ENCODE data around the gene PDE6H. TPM values are rescaled to one million over a fixed set of nuclear protein-coding genes. Genes with fewer than 3 reads are reported as not detected.
A peak's percentile ranks its signal among the peaks of the same experiment; 100 is the strongest.

Gene PDE6H
- total RNA-seq, 1 donor from 2014 or later = not detected

- DNase-seq (ENCODE audit: low spot score in 2 of 2) = no peak
- FAIRE-seq = no peak
These were observed 21.7 kb upstream of the PDE6H start for GRCh38 chr12:14950982-14951746.

DNA sequence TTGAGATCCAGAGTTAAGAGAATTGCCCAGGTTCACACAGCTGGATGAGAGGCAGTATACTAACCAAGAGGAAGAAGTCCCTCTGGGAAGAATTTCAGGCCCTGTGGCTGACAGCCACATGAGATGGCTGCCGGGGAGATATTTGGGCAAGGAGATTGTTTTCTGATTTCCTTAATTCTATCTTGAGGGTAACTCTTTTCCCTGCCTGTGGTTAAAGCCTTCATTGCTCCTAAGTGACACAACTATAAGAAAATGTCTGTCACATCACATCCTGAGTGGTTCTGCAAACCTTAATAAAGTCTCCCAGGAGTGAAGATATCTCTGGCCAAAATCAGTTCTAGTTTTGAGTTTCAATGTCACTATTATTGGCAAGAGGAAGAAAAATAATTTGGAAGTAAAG, 21.0 kb upstream of the PDE6H start:
- no peak for FAIRE-seq
- no peak for DNase-seq (ENCODE audit: low spot score in 2 of 2)

GRCh38 chr12:14952299-14952921, 20.4 kb upstream of the PDE6H start:
- FAIRE-seq (no peak), DNase-seq (ENCODE audit: low spot score in 2 of 2) (peak in 1 of 2 donors; percentile 27)

- no peak for DNase-seq (ENCODE audit: low spot score in 2 of 2)
- no peak for FAIRE-seq
These were observed 19.1 kb upstream of the PDE6H start for GRCh38 chr12:14953752-14954151.

DNA sequence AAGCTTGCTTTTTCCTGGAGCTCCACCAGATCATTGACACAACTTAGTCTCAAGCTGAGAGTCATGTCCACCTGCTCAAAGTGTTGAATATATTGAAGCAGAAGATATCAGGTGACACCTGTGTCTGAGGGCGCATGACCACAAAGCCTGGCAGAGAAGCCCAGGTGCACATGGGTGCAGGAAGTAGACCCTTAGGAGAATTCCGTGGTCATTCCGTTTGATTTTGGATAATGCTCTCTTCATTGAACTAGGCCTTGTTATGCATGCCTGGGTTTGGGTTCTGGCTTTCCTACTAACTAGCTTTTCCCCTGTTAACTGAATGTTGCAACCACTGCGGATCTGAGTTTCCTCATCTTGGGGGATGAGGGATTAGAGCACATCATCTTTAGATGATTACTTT, 18.6 kb upstream of the PDE6H start:
- FAIRE-seq = no peak
- DNase-seq (ENCODE audit: low spot score in 2 of 2) = no peak

GRCh38 chr12:14956024-14956891, 16.6 kb upstream of the PDE6H start:
- FAIRE-seq (no peak), DNase-seq (ENCODE audit: low spot score in 2 of 2) (no peak)

- DNase-seq (ENCODE audit: low spot score in 2 of 2) (no peak), FAIRE-seq (no peak)
These were observed 15.9 kb upstream of the PDE6H start for GRCh38 chr12:14956905-14957304.

GRCh38 chr12:14957551-14958168, 15.2 kb upstream of the PDE6H start:
- DNase-seq (ENCODE audit: low spot score in 2 of 2) (no peak), FAIRE-seq (no peak)

GRCh38 chr12:14958361-14959125, 14.3 kb upstream of the PDE6H start:
- FAIRE-seq (no peak), DNase-seq (ENCODE audit: low spot score in 2 of 2) (no peak)

DNA sequence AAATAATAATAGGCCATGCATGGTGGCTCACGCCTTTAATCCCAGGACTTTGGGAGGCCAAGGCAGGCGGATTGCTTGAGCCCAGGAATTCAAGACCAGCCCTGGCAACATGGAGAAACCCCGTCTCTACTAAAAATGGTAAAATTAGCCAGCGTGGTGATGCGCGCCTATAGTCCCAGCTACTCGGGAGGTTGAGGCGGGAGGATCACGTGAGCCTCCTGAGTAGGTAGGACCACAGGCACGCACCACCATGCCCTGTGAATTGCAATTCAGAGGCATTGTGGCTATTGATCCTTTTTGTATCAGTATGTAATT, 13.8 kb upstream of the PDE6H start:
- no peak for FAIRE-seq
- no peak for DNase-seq (ENCODE audit: low spot score in 2 of 2)

- DNase-seq (ENCODE audit: low spot score in 2 of 2) (no peak), FAIRE-seq (no peak)
These were observed 13.4 kb upstream of the PDE6H start for GRCh38 chr12:14959463-14959862.

DNA sequence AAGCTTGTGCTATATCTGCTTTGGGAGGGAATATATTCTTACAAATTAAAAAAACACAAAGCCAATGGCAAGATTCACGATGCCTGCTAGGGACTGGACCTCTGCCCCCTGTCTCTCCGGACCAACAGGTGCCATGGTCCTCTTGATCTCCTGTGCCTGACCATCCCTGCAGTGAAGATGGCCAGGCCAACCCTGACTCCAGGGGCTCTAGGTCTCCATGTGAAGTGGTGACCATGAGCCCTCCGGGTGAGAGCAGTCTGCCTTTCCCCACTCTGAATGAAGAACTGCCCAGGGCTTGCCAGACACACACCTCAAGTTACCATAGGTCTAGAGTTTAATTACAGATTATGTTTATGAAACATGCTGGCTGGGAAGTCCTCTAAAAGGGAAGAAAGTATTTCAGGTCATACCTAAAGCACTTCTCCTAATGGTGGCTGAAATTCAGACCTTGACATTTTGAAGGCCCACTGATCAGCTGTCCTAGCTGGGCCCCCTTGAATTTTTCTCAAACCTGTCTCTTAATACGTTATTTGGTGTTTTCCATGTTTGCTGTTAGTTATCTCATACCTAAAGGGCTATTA, 12.8 kb upstream of the PDE6H start:
- DNase-seq (ENCODE audit: low spot score in 2 of 2) = no peak
- no peak for FAIRE-seq

DNA sequence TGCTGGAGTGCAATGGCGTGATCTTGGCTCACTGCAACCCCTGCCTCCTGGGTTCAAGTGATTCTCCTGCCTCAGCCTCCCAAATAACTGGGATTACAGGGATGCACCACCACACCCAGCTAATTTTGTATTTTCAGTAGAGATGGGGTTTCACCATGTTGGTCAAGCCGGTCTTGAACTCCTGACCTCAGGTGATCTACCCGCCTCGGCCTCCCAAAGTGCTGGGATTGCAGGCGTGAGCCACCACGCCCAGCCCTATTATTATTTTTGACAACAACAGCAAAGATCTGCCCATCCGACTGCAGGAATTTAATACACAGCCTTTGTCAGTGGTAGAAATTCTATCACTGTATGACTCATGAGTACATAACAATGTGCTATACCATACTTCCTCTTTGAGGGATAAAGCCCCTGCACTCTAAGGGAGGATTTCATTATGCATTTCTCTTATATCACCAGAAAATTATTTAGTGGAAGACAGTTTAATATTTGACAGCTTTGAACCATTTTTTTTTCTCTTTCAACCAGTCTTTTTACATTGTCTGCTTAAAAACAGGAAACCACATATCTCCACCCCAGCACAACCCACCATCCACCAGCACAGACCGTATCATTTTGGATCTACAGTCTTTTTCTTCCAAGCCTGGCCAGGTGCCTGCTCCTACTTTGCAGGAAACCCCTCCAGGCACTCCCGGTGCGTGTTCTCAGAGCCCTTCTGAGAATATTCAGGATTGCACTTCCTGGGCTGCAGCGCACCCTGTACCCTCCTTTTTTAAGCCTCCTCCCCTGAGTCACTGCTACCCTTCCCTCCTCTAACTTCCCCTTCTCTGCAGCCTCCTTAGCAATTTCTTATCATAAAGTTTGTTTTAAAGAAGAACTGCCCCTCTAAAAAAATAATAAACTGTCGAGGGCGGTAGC, 12.0 kb upstream of the PDE6H start:
- DNase-seq (ENCODE audit: low spot score in 2 of 2) = no peak
- no peak for FAIRE-seq

- DNase-seq (ENCODE audit: low spot score in 2 of 2) = no peak
- FAIRE-seq = no peak
These were observed 11.2 kb upstream of the PDE6H start, which contains the start of gene ARHGDIB for GRCh38 chr12:14961466-14962152. Gene ARHGDIB, minus strand, starts transcription at chr12:14961601. Its CDS starts 10,889 bp downstream, at chr12:14950712.

DNA sequence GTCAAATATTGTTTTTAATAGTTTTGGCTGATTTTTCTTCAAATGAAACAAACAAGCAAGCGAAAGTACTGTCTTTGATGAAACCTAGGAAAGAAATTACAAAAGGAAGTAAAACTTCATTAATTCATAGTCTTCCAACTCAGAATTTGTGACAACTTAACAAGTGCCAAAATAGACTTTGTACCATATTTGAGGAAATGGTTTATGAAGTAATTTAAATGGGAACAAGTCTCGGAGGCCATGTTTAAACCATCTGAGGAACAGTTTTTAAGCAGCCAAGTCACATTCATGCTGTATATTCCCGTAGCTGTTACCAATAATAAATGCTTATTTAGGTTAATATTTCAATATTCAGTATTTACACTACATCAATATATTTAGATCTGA, 10.7 kb upstream of the PDE6H start:
- FAIRE-seq (no peak), DNase-seq (ENCODE audit: low spot score in 2 of 2) (no peak)

- no peak for DNase-seq (ENCODE audit: low spot score in 2 of 2)
- FAIRE-seq = no peak
These were observed 10.0 kb upstream of the PDE6H start for GRCh38 chr12:14962797-14963196.

- FAIRE-seq (no peak), DNase-seq (ENCODE audit: low spot score in 2 of 2) (no peak)
These were observed 9.3 kb upstream of the PDE6H start for GRCh38 chr12:14963520-14963919.

DNA sequence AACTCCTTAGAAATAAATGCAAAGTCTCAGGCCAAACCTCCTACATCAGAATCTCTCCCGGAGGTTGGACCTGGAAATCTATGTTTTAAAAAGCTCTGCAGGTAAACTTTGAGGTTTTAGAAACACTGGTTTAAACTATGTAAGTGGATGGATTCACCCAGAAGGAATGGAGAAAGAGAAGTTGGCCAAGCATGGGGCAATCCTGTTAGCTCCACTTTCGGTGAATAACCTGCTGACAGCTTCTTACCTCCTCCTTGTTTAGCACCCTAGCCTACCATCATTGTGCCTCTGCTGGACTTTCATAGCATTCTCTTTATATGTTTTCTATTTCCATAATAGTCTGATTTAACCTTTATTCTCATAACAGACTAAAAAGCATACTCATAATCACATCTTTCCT, 8.4 kb upstream of the PDE6H start:
- FAIRE-seq (no peak), DNase-seq (ENCODE audit: low spot score in 2 of 2) (no peak)
